HFF-Myc (cell line): ENCODE measurements around the gene CACNB3.

Experiments
- DNase-seq: peaks from one replicate; pipeline ENCODE4 v3.0.0-alpha.2; 2011; ENCODE audit warnings: low read depth; ENCODE audit errors: extremely low read depth
- H3K4me3 ChIP-seq: replicated peaks from 2 replicates; pipeline ENCODE4 v1.5.1; 2011; ENCODE audit warnings: low read depth, mild to moderate bottlenecking, control low read depth, low read length
- TF ChIP-seq, protein P1 (sequence below): IDR thresholded peaks from 2 replicates; pipeline ENCODE4 v1.5.1; 2012; ENCODE audit warnings: mild to moderate bottlenecking, low read depth, low read length, control low read depth; ENCODE audit errors: missing control alignments

CACNB3 gene

DNA sequence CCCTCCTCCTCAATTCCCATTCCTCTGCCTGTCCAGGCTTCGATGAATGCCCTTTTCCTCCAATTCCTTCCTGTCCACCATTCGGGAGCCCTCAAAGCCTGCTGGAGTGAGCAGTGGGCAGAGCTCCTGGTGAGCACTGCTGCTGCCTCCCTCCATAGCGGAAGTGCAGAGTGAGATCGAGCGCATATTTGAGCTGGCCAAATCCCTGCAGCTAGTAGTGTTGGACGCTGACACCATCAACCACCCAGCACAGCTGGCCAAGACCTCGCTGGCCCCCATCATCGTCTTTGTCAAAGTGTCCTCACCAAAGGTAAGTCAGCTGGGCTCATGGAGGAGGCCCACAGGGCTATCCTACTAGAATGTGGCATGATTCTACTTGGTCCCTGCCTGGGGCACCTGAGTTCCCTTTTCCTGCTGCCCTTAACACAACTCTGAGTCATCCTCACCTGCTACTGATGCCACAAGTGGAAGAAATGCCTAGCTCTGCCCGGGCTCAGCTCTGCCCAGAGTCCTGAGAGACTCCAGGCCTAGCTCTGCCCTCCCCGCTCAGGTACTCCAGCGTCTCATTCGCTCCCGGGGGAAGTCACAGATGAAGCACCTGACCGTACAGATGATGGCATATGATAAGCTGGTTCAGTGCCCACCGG, 8.0 kb downstream of the CACNB3 start:
- no peak for DNase-seq
- TF ChIP-seq, protein P1, sequence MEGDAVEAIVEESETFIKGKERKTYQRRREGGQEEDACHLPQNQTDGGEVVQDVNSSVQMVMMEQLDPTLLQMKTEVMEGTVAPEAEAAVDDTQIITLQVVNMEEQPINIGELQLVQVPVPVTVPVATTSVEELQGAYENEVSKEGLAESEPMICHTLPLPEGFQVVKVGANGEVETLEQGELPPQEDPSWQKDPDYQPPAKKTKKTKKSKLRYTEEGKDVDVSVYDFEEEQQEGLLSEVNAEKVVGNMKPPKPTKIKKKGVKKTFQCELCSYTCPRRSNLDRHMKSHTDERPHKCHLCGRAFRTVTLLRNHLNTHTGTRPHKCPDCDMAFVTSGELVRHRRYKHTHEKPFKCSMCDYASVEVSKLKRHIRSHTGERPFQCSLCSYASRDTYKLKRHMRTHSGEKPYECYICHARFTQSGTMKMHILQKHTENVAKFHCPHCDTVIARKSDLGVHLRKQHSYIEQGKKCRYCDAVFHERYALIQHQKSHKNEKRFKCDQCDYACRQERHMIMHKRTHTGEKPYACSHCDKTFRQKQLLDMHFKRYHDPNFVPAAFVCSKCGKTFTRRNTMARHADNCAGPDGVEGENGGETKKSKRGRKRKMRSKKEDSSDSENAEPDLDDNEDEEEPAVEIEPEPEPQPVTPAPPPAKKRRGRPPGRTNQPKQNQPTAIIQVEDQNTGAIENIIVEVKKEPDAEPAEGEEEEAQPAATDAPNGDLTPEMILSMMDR: no peak
- H3K4me3 ChIP-seq: no peak overlapping the region

DNA sequence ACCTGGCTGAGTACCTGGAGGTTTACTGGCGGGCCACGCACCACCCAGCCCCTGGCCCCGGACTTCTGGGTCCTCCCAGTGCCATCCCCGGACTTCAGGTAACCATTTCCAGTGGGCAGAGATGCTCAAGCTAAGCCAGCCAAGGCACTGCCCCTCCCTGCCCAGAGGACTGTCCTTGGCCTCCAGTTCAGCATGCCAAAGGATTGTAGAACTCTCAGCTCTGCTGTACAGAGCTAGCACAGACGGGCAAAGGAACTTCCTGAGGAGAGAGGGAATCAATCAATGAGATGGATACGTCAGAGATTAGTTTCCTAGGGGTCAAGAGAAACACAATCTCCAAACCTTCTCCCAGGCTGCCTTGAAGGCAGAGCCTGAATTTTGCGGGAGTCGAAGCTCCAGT, 8.7 kb downstream of the CACNB3 start:
- TF ChIP-seq, protein P1: no peak
- DNase-seq: no peak

DNA sequence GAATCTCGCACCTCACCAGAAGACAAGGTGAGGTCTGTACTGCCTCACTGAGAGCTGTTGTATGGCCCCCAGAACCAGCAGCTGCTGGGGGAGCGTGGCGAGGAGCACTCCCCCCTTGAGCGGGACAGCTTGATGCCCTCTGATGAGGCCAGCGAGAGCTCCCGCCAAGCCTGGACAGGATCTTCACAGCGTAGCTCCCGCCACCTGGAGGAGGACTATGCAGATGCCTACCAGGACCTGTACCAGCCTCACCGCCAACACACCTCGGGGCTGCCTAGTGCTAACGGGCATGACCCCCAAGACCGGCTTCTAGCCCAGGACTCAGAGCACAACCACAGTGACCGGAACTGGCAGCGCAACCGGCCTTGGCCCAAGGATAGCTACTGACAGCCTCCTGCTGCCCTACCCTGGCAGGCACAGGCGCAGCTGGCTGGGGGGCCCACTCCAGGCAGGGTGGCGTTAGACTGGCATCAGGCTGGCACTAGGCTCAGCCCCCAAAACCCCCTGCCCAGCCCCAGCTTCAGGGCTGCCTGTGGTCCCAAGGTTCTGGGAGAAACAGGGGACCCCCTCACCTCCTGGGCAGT, 9.3 kb downstream of the CACNB3 start:
- TF ChIP-seq, protein P1: no peak
- H3K4me3 ChIP-seq: no peak overlapping the region

More for the DNA sequence above, 8.7 kb downstream of the CACNB3 start:
- no peak overlapping the region for H3K4me3 ChIP-seq

DNA sequence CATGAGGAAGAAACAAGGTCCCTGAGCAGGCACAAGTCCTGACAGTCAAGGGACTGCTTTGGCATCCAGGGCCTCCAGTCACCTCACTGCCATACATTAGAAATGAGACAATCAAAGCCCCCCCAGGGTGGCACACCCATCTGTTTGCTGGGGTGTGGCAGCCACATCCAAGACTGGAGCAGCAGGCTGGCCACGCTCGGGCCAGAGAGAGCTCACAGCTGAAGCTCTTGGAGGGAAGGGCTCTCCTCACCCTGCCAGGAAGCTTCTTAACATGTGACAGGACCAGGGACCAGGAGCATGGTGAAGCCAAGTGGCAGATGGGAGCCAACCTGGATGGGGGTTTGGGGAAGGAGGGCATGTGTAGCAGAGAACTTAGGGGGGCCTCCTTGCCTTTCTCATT, 10.0 kb downstream of the CACNB3 start:
- DNase-seq: no peak
- TF ChIP-seq, protein P1: no peak
- no peak overlapping the region for H3K4me3 ChIP-seq

More for the DNA sequence above, 9.3 kb downstream of the CACNB3 start:
- DNase-seq: no peak

DNA sequence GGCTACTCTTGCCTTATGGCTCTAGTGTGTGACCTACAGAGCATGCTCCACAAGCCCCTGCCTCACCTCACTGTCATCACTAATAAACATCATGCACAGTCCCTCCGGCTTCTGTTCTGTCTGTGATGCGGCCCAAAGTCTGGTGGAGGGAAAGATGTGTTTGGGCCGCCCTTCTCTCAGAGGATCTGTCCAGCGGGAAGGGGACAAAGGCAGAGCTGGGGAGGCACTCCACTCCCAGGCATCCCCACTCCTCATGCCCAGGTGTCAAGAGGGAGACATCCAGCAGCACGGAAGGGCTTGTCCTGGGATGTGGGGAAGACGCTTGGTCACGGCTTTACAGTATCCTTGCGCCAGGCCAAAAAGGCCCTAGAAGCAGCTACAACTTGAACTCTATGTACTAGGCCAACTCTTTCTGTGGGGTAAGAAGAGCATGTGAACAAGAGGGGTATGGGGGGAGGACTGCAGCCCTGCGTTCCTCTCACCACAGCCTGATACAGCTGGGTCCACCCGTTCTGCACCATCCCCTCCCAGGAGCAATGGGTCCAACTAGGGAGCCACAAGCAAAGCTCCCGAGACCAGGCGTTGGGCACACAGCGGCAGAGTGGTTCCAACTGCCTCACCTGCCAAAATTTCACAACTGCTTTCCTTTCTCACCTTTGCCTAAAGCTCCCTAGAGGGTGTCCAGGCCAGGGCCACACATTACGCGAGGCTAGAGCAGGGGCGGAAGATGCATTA, 10.7 kb downstream of the CACNB3 start:
- H3K4me3 ChIP-seq: no peak overlapping the region
- no peak for DNase-seq
- TF ChIP-seq, protein P1: no peak

DNA sequence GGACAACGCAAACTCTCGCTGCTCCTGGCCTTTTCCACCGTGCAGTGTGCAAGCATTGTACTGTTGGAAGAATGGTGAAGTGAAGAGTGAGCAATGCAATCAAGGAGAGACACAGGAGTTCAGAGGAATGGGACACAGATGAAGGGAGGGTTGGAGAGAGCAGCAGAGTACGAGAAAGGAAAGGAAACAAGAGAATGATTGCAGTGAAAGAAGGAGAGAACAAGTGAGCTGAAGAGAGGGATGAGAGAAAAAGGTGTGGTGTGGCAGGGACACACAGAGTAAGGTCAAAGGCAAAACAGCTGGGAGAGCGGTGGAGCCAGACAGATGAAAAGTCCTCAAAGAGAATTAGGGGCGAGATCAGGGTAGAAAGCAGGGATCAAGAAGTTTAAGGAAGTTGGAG, 13.0 kb downstream of the CACNB3 start:
- no peak overlapping the region for H3K4me3 ChIP-seq
- no peak for DNase-seq
- TF ChIP-seq, protein P1: no peak
